Measurements from ENCODE around the gene HDAC10. TPM values are rescaled to one million over a fixed set of nuclear protein-coding genes. Genes with fewer than 3 reads are reported as not detected.

The HDAC10 gene
- total RNA-seq, 1 donor from 2014 or later, result 5.4 TPM

DNA sequence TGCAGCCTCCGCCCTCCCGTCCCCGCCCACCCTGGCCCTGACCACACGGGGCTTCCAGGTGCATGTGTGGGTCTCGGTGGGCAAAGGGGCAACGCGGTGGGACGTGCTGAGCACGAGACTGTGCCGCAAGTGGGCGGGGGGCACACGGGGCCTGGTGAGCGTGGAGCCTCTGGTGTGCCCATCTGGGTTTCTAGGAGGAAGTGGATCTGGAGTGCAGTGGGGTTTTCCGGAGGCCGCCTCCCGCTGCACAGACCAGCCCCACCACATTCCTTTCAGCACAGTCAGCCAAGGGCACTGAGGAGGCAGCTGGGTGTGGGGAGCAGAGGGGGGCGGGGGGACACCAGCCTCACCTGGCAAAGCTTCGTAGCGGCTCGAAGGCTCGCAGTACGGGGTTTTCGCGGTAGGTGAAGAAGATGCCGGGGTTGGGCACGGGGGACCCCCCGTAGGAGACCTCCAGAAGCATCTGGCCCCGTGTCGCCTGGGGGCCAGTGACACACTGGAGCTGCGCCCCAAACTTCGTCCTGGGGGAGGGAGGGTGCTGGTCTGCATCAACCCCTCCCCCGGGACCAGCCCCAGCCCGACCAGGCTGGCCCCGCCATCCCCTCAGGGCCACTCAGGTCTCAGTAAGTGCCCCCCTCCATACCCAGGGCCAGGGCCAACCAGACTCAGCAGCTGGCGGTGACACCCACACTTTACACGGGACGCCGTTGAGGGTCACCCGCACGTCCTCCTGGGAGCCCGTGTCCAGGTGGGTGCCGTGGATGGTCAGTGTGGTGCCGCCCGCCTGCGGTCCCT, 31.5 kb upstream of the HDAC10 start:
- no peak overlapping the region for H2AFZ ChIP-seq (replicated peaks)
- Mint-ChIP-seq H3K36me3 (peaks cover 5% of the 10 kb centered on the region), H3K27me3 (ENCODE audit: insufficient read depth, low read depth) (no peaks in the 10 kb centered on the region), H3K9me3 (no peaks in the 10 kb centered on the region), H3K4me3 (no peak overlapping the region), H3K4me1 (no peaks in the 10 kb centered on the region), H3K27ac (no peak overlapping the region)
- TF ChIP-seq EZH2phosphoT487 (IDR thresholded peaks at IDR 0.05) (no peak), EZH2 (IDR thresholded peaks at IDR 0.05) (no peak), CTCF (IDR thresholded peaks at IDR 0.05) (no peak)
- peaks cover 11% of the 10 kb centered on the region for H4K20me1 ChIP-seq (ENCODE audit: low read depth)
- no peak overlapping the region for H3K4me3 ChIP-seq
- H3K4me2 ChIP-seq, result no peak overlapping the region
- no peak overlapping the region for H3K9ac ChIP-seq
- H3K9me3 ChIP-seq (ENCODE audit: low read depth), result no peaks in the 10 kb centered on the region
- no peaks in the 10 kb centered on the region for H3K27me3 ChIP-seq
- H3K79me2 ChIP-seq (ENCODE audit: low read depth), result no peaks in the 10 kb centered on the region
- no peak for DNase-seq (ENCODE audit: low spot score)
- H3K4me1 ChIP-seq, result no peaks in the 10 kb centered on the region
- H3K27ac ChIP-seq, result no peak overlapping the region
- no peaks in the 10 kb centered on the region for H3K36me3 ChIP-seq
- no peaks in the 10 kb centered on the region for H3F3A ChIP-seq (ENCODE audit: low read depth)

- no peak overlapping the region for H3K27ac ChIP-seq
- no peak overlapping the region for H3K27ac Mint-ChIP-seq
- no peaks in the 10 kb centered on the region for H3K9me3 ChIP-seq (ENCODE audit: low read depth)
- H3K9me3 Mint-ChIP-seq, result no peaks in the 10 kb centered on the region
- peaks cover 10% of the 10 kb centered on the region for H3K36me3 Mint-ChIP-seq
- H3K4me3 Mint-ChIP-seq, result no peak overlapping the region
- no peak for TF ChIP-seq CTCF (IDR thresholded peaks at IDR 0.05)
- no peak for TF ChIP-seq EZH2 (IDR thresholded peaks at IDR 0.05)
- TF ChIP-seq EZH2phosphoT487 (IDR thresholded peaks at IDR 0.05), result no peak
- no peaks in the 10 kb centered on the region for H3K4me1 ChIP-seq
- no peak overlapping the region for H3K4me3 ChIP-seq
- no peaks in the 10 kb centered on the region for H3K27me3 ChIP-seq
- no peak overlapping the region for H3K9ac ChIP-seq
- H3K4me2 ChIP-seq, result no peak overlapping the region
- no peaks in the 10 kb centered on the region for H3K36me3 ChIP-seq
- no peak for DNase-seq (ENCODE audit: low spot score)
- H3K27me3 Mint-ChIP-seq (ENCODE audit: insufficient read depth, low read depth), result no peaks in the 10 kb centered on the region
- H2AFZ ChIP-seq (replicated peaks), result no peak overlapping the region
- H3F3A ChIP-seq (ENCODE audit: low read depth), result no peaks in the 10 kb centered on the region
- H3K4me1 Mint-ChIP-seq, result no peaks in the 10 kb centered on the region
- no peaks in the 10 kb centered on the region for H3K79me2 ChIP-seq (ENCODE audit: low read depth)
- peaks cover 7% of the 10 kb centered on the region for H4K20me1 ChIP-seq (ENCODE audit: low read depth)
Observed at GRCh38 chr22:50281957-50282356, 30.9 kb upstream of the HDAC10 start.

DNA sequence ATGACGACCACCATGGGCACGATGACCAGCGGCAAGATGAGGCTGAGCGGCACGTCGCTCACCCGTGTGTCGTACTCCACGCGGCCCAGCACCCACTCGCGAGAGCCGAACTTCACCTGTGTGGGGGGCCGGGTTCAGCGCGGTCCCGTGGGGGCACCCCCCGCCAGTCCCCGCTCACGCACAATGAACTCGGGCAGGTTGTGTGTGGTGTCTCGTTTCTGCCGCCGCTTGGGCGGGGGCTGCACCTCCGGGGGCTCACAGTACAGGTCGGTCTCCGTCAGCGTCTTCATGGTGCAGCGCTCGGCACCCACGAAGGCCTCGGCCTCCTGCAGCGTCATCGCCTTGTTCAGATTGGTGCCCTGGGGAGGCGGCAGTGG, 30.3 kb upstream of the HDAC10 start:
- Mint-ChIP-seq H3K27me3 (ENCODE audit: insufficient read depth, low read depth) (no peaks in the 10 kb centered on the region), H3K4me1 (no peaks in the 10 kb centered on the region), H3K9me3 (no peaks in the 10 kb centered on the region), H3K27ac (no peak overlapping the region), H3K4me3 (no peak overlapping the region), H3K36me3 (peaks cover 14% of the 10 kb centered on the region)
- H3K9ac ChIP-seq, result no peak overlapping the region
- DNase-seq (ENCODE audit: low spot score), result no peak
- no peak overlapping the region for H3K4me2 ChIP-seq
- H3K27me3 ChIP-seq, result no peaks in the 10 kb centered on the region
- H3K4me1 ChIP-seq, result no peaks in the 10 kb centered on the region
- no peaks in the 10 kb centered on the region for H3K36me3 ChIP-seq
- H2AFZ ChIP-seq (replicated peaks), result no peak overlapping the region
- H3K27ac ChIP-seq, result no peak overlapping the region
- H3K4me3 ChIP-seq, result no peak overlapping the region
- H3F3A ChIP-seq (ENCODE audit: low read depth), result peaks cover 6% of the 10 kb centered on the region
- TF ChIP-seq EZH2phosphoT487 (IDR thresholded peaks at IDR 0.05), result no peak
- TF ChIP-seq CTCF (IDR thresholded peaks at IDR 0.05), result no peak
- TF ChIP-seq EZH2 (IDR thresholded peaks at IDR 0.05), result no peak
- no peaks in the 10 kb centered on the region for H3K79me2 ChIP-seq (ENCODE audit: low read depth)
- H3K9me3 ChIP-seq (ENCODE audit: low read depth), result no peaks in the 10 kb centered on the region
- peaks cover 6% of the 10 kb centered on the region for H4K20me1 ChIP-seq (ENCODE audit: low read depth)

Measured in neural progenitor cell (in vitro differentiated cells).